ENCODE measurements around the gene ATG3. TPM values are rescaled to one million over a fixed set of nuclear protein-coding genes. Genes with fewer than 3 reads are reported as not detected.

ATG3 gene
- total RNA-seq, 1 donor from 2014 or later, result 46.3 TPM

DNA sequence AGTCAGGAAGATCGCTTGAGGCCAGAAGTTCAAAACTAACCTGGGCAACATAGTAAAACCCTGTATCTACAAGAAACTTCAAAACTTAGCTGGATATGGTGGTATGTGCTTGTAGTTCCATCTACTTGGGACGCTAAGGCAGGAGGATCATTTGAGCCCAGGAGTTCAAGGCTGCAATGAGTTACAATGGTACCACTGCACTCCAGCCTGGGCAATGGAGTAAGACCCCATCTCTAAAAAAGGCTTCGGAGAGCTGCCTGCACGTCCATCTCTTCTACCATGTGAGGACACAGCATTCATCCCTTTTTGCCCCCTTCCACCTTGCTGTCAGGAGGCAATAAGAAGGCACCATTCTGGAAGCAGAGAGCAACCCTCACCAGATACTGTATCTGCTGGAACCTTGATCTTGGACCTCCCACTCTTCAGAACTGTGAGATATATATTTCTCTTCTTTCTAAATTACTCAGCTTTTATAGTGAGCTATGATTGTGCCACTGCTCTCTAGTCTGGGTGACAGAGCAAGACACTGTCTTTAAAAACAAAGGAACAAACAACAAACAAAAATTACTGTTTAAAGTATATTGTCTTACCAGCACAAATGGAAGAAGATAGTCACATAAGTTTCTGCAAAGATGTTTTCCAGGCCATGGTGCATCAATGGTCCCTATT lies 58.3 kb downstream of the ATG3 start:
- H3K4me3 Mint-ChIP-seq (ENCODE audit: unreplicated experiment), result no peak overlapping the region
- peaks cover 33% of the 10 kb centered on the region for H3K27me3 Mint-ChIP-seq (ENCODE audit: unreplicated experiment)

DNA sequence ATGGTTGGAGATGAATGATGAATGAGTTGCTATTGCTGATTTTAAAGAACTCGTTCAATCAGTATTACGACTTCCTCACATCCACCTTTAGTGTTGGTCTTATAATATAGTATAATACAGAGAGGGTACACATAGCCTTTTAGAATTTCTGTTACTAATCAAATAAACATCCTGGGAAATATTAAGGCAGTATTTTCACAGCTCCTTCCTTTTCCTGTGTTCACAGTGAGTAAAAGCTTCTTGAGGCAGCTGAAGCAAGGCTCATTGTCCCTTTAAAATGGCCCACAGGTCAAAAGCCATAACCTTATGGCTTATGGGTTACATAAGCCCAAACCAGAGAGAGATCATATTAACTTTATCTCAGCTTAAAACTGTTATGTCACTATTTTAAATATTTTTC lies 61.1 kb downstream of the ATG3 start:
- Mint-ChIP-seq H3K9me3 (ENCODE audit: unreplicated experiment) (no peaks in the 10 kb centered on the region), H3K4me1 (ENCODE audit: unreplicated experiment) (no peaks in the 10 kb centered on the region), H3K36me3 (ENCODE audit: unreplicated experiment) (no peaks in the 10 kb centered on the region), H3K4me3 (ENCODE audit: unreplicated experiment) (no peak overlapping the region), H3K27me3 (ENCODE audit: unreplicated experiment) (peaks cover 38% of the 10 kb centered on the region), H3K27ac (ENCODE audit: unreplicated experiment) (no peak overlapping the region)
- no peak for DNase-seq (ENCODE audit: extremely low spot score, unreplicated experiment)
- TF ChIP-seq, protein P1, sequence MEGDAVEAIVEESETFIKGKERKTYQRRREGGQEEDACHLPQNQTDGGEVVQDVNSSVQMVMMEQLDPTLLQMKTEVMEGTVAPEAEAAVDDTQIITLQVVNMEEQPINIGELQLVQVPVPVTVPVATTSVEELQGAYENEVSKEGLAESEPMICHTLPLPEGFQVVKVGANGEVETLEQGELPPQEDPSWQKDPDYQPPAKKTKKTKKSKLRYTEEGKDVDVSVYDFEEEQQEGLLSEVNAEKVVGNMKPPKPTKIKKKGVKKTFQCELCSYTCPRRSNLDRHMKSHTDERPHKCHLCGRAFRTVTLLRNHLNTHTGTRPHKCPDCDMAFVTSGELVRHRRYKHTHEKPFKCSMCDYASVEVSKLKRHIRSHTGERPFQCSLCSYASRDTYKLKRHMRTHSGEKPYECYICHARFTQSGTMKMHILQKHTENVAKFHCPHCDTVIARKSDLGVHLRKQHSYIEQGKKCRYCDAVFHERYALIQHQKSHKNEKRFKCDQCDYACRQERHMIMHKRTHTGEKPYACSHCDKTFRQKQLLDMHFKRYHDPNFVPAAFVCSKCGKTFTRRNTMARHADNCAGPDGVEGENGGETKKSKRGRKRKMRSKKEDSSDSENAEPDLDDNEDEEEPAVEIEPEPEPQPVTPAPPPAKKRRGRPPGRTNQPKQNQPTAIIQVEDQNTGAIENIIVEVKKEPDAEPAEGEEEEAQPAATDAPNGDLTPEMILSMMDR (IDR thresholded peaks at IDR 0.05), result no peak

More for the DNA sequence above, 58.3 kb downstream of the ATG3 start:
- Mint-ChIP-seq H3K27ac (ENCODE audit: unreplicated experiment) (no peak overlapping the region), H3K4me1 (ENCODE audit: unreplicated experiment) (no peaks in the 10 kb centered on the region), H3K9me3 (ENCODE audit: unreplicated experiment) (no peaks in the 10 kb centered on the region), H3K36me3 (ENCODE audit: unreplicated experiment) (no peaks in the 10 kb centered on the region)
- no peak for DNase-seq (ENCODE audit: extremely low spot score, unreplicated experiment)
- TF ChIP-seq, protein P1 (IDR thresholded peaks at IDR 0.05), result no peak

DNA sequence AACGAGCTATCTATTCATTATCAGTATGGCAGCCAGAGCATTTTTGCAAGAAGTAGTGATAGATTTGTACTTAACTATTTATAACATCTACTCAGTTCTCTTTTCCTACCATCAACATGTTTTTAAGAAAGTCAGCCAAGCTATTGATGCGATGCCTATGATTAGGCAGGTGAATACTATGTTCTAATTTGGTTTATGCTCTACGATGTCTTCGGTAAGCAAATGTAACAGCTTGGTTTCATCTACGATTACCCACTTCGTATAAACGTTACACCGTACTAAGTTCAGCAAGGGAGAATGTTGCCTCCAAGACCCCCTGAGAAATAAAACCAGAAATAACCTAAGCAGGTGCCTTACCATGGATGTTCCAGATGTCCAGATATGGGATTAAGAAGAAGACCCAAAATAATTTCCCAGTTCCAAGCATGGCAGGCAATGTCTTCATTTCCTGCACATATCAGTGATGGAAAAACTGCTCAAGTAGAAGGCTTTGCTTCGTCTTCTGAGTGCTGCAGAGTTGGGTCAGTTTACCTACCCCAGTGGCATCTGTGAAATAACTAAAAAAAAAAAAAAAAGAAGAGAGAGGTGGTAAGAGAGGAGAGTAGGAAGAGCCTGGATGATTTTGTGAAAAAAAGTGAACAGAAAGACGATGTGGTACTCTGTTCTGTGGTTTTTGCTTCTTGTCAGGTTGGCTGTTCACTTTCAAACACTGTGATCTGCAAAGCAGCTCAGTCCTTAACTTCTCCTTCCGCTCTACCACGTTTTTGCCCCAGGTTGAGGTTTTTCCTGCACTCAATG lies 62.6 kb downstream of the ATG3 start, which contains the start of gene BTLA:
BTLA (minus strand) TSS at position 559 of the 798 bp plus-strand sequence; CDS start at position 445, 114 bp downstream.
- Mint-ChIP-seq H3K4me1 (ENCODE audit: unreplicated experiment) (no peaks in the 10 kb centered on the region), H3K27me3 (ENCODE audit: unreplicated experiment) (peaks cover 37% of the 10 kb centered on the region), H3K27ac (ENCODE audit: unreplicated experiment) (no peak within 1 kb of the TSS), H3K9me3 (ENCODE audit: unreplicated experiment) (no peaks in the 10 kb centered on the region), H3K4me3 (ENCODE audit: unreplicated experiment) (no peak within 1 kb of the TSS), H3K36me3 (ENCODE audit: unreplicated experiment) (no peaks in the 10 kb centered on the region)
- DNase-seq (ENCODE audit: extremely low spot score, unreplicated experiment), result no peak
- TF ChIP-seq, protein P1 (IDR thresholded peaks at IDR 0.05), result no peak

DNA sequence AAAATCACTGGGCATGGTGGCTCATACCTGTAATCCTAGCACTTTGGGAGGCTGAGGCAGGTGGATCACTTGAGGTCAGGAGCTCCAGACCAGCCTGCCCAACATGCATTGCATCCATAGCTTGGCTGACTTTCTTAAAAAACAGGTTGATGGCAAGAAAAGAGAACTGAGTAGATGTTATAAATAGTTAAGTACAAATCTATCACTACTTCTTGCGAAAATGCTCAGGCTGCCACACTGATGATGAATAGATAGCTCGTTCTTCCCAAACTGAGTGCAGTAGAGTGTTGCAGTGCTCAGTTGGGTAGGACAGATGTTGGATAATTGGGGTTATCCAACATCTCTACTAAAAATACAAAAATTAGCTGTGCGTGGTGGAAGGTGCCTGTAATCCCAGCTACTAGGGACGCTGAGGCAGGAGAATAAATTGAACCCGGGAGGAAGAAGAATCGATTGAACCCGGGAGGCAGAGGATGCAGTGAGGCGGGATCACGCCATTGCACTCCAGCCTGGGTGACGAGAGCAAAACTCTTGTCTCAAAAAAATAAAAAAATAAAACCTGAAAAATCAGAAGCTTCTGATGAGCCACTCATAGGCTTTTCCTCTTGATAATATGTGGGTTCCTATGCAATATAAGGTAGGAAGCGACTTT lies 63.7 kb downstream of the ATG3 start:
- H3K27me3 Mint-ChIP-seq (ENCODE audit: unreplicated experiment), result peaks cover 30% of the 10 kb centered on the region
- DNase-seq (ENCODE audit: extremely low spot score, unreplicated experiment), result no peak
- no peak overlapping the region for H3K4me3 Mint-ChIP-seq (ENCODE audit: unreplicated experiment)
- no peaks in the 10 kb centered on the region for H3K4me1 Mint-ChIP-seq (ENCODE audit: unreplicated experiment)
- H3K27ac Mint-ChIP-seq (ENCODE audit: unreplicated experiment), result no peak overlapping the region
- no peaks in the 10 kb centered on the region for H3K9me3 Mint-ChIP-seq (ENCODE audit: unreplicated experiment)
- H3K36me3 Mint-ChIP-seq (ENCODE audit: unreplicated experiment), result no peaks in the 10 kb centered on the region
- TF ChIP-seq, protein P1 (IDR thresholded peaks at IDR 0.05), result no peak
